GM19372 (cell line): Measurements from ENCODE around the gene TREML4.
"Not testable (repeated sequence)": the region's sequence is repeated elsewhere in the genome, so short reads cannot be mapped to it uniquely, and the experiment has no call there.

ENCODE experiments used
- ATAC-seq: cut with Tn5 transposase; IDR thresholded peaks from one replicate; pipeline ENCODE4 v1.9.1; 2021; ENCODE audit warnings: mild to moderate bottlenecking, low read depth, moderate library complexity; ENCODE audit not compliant: unreplicated experiment

The TREML4 gene

GRCh38 chr6:41228096-41228495 is at the start of gene TREML4:
Gene TREML4 (plus strand): TSS chr6:41228349. CDS start chr6:41228428, 79 bp downstream.
- ATAC-seq, result no peak

- no peak for ATAC-seq
Measured at GRCh38 chr6:41179163-41179562, 49.0 kb upstream of the TREML4 start.

- no peak for ATAC-seq
Measured at GRCh38 chr6:41181566-41181965, 46.6 kb upstream of the TREML4 start.

- ATAC-seq, result peak; percentile 53
Measured at GRCh38 chr6:41182069-41183034, 45.8 kb upstream of the TREML4 start.

GRCh38 chr6:41184761-41185160 is 43.4 kb upstream of the TREML4 start:
- no peak for ATAC-seq

GRCh38 chr6:41186031-41186562 is 42.1 kb upstream of the TREML4 start:
- ATAC-seq, result no peak

GRCh38 chr6:41187924-41188886 is 39.9 kb upstream of the TREML4 start:
- ATAC-seq, result no peak

GRCh38 chr6:41189046-41189445 is 39.1 kb upstream of the TREML4 start:
- ATAC-seq, result not testable (repeated sequence)

GRCh38 chr6:41189967-41190366 is 38.2 kb upstream of the TREML4 start:
- no peak for ATAC-seq

- ATAC-seq, result no peak
Measured at GRCh38 chr6:41190791-41191190, 37.4 kb upstream of the TREML4 start.

GRCh38 chr6:41191569-41191968 is 36.6 kb upstream of the TREML4 start:
- ATAC-seq, result no peak

GRCh38 chr6:41193171-41193734 is 34.9 kb upstream of the TREML4 start:
- ATAC-seq, result no peak

GRCh38 chr6:41193884-41194283 is 34.3 kb upstream of the TREML4 start:
- ATAC-seq, result no peak

GRCh38 chr6:41194386-41194785 is 33.8 kb upstream of the TREML4 start:
- ATAC-seq, result no peak

- ATAC-seq, result no peak
Measured at GRCh38 chr6:41197234-41197633, 30.9 kb upstream of the TREML4 start.

GRCh38 chr6:41199552-41200246 is 28.4 kb upstream of the TREML4 start:
- no peak for ATAC-seq

- no peak for ATAC-seq
Measured at GRCh38 chr6:41200296-41200900, 27.8 kb upstream of the TREML4 start.

- ATAC-seq, result no peak
Measured at GRCh38 chr6:41200901-41201763, 27.0 kb upstream of the TREML4 start, which contains the start of gene TREML2. Gene TREML2 (minus strand): TSS chr6:41201149. CDS start chr6:41201008, 141 bp downstream.
